GM23338 (cell line): Measurements from ENCODE around the gene BIRC5. TPM values are rescaled to one million over a fixed set of nuclear protein-coding genes. Genes with fewer than 3 reads are reported as not detected.

Experiments
- ATAC-seq: fragments of 200-7000 bp; cut with Tn5 transposase; 3 replicates; pipeline ENCODE4 v1.9.1; 2020
- DNase-seq: peaks from one replicate; pipeline ENCODE4 v3.0.0-alpha.2; 2015; ENCODE audit warnings: low spot score
- H2AFZ ChIP-seq: fragments of 200-600 bp; sonication (generic); 2 replicates; pipeline ENCODE4 v1.8.0; 2016; ENCODE audit warnings: antibody characterized with exemption, mild to moderate bottlenecking, moderate library complexity
- H3F3A ChIP-seq: fragments of 200-600 bp; sonication (generic); replicated peaks from 2 replicates; pipeline ENCODE4 v1.8.0; 2017; ENCODE audit warnings: antibody characterized with exemption, mixed run types, low read depth
- H3K27ac ChIP-seq: fragments of 200-600 bp; sonication (generic); 2 replicates; pipeline ENCODE4 v1.6.1; 2016; ENCODE audit warnings: low read depth
- H3K27me3 ChIP-seq: fragments of 200-600 bp; sonication (generic); 2 replicates; pipeline ENCODE4 v1.8.0; 2016; ENCODE audit warnings: mild to moderate bottlenecking, mixed run types, moderate library complexity; ENCODE audit not compliant: insufficient read depth
- H3K36me3 ChIP-seq: fragments of 200-600 bp; sonication (generic); 2 replicates; pipeline ENCODE4 v1.8.0; 2016; ENCODE audit warnings: mild to moderate bottlenecking; ENCODE audit not compliant: insufficient read depth
- H3K4me1 ChIP-seq: fragments of 200-600 bp; sonication (generic); 2 replicates; pipeline ENCODE4 v1.8.0; 2016; ENCODE audit warnings: mild to moderate bottlenecking, moderate library complexity; ENCODE audit not compliant: insufficient read depth
- H3K4me2 ChIP-seq: fragments of 200-600 bp; sonication (generic); 2 replicates; pipeline ENCODE4 v1.7.1; 2017; ENCODE audit warnings: mixed run types
- H3K4me3 ChIP-seq: fragments of 200-600 bp; sonication (generic); 2 replicates; pipeline ENCODE4 v1.6.1; 2016; ENCODE audit warnings: mixed run types
- H3K79me2 ChIP-seq: fragments of 200-600 bp; sonication (generic); replicated peaks from 2 replicates; pipeline ENCODE4 v1.8.0; 2017; ENCODE audit warnings: mild to moderate bottlenecking; ENCODE audit not compliant: insufficient read depth
- H3K9me2 ChIP-seq: fragments of 200-600 bp; sonication (generic); 2 replicates; pipeline ENCODE4 v1.8.0; 2017; ENCODE audit not compliant: insufficient read depth
- H4K20me1 ChIP-seq: fragments of 200-600 bp; sonication (generic); replicated peaks from 2 replicates; pipeline ENCODE4 v1.8.0; 2017; ENCODE audit warnings: mild to moderate bottlenecking; ENCODE audit not compliant: insufficient read depth
- H3K27ac Mint-ChIP-seq: 2 replicates; pipeline ENCODE4 v1.8.0; 2020; ENCODE audit warnings: inconsistent platforms, mild to moderate bottlenecking, moderate library complexity, mixed read lengths
- H3K27me3 Mint-ChIP-seq: 3 replicates; pipeline ENCODE4 v1.8.0; 2022; ENCODE audit warnings: low read depth, mild to moderate bottlenecking, moderate library complexity, mixed read lengths, inconsistent platforms; ENCODE audit not compliant: insufficient read depth, poor library complexity
- H3K36me3 Mint-ChIP-seq: 3 replicates; pipeline ENCODE4 v1.8.0; 2021; ENCODE audit warnings: low read depth, mild to moderate bottlenecking, inconsistent platforms, moderate library complexity, mixed read lengths
- H3K4me1 Mint-ChIP-seq: 3 replicates; pipeline ENCODE4 v1.8.0; 2020; ENCODE audit warnings: mild to moderate bottlenecking, inconsistent platforms, mixed read lengths
- H3K4me3 Mint-ChIP-seq: 3 replicates; pipeline ENCODE4 v1.8.0; 2021; ENCODE audit warnings: moderate library complexity, mild to moderate bottlenecking, inconsistent platforms, mixed read lengths
- H3K9me3 Mint-ChIP-seq: 3 replicates; pipeline ENCODE4 v1.8.0; 2020; ENCODE audit warnings: moderate library complexity, mild to moderate bottlenecking, inconsistent platforms, mixed read lengths
- CREB1 ChIP-seq: fragments of 250-450 bp; sonication (Bioruptor Pico); IDR thresholded peaks from 2 replicates; pipeline ENCODE4 v1.5.0; 2020; ENCODE audit warnings: low read depth, mild to moderate bottlenecking, moderate library complexity
- EZH2 ChIP-seq: fragments of 200-600 bp; sonication (generic); IDR thresholded peaks from one replicate; pipeline ENCODE4 v1.8.0; 2017; ENCODE audit warnings: antibody characterized with exemption, mild to moderate bottlenecking, low read depth; ENCODE audit not compliant: unreplicated experiment
- NANOG ChIP-seq: IDR thresholded peaks from 2 replicates; pipeline ENCODE4 v1.6.1; 2016; ENCODE audit warnings: antibody characterized with exemption, borderline replicate concordance
- ZNF462 ChIP-seq: fragments of 250-450 bp; sonication (Bioruptor Pico); IDR thresholded peaks from 2 replicates; pipeline ENCODE4 v1.5.0; 2020; ENCODE audit warnings: mild to moderate bottlenecking, moderate library complexity
- polyA plus RNA-seq: library from polyadenylated mRNA; unstranded; fragments of >200 nt; fragmentation: Nextera tagmentation; extraction: Ambion mirVana; gene quantifications from 2 replicates; pipeline ENCODE4 v1.2.1, GENCODE V29; 2016
- total RNA-seq: library from RNA; depleted of rRNA; stranded (reverse); fragments of >200 nt; shearing (Covaris generic); gene quantifications from 2 replicates; pipeline ENCODE4 v1.2.3, GENCODE V29; 2014

BIRC5 gene
- total and polyA plus RNA-seq, 2 experiments from 2014 or later = 89.7 to 111 TPM

GRCh38 chr17:78196716-78197115 lies 17.3 kb upstream of the BIRC5 start (continued):
- TF ChIP-seq EZH2 (no peak), CREB1 (no peak)

- H3K4me1 ChIP-seq = peaks cover 10% of the 10 kb centered on the region; the same call in 1 of the 2 replicates
- H4K20me1 ChIP-seq = peaks cover 8% of the 10 kb centered on the region; the same call in 1 of the 2 replicates
- DNase-seq (no peak), ATAC-seq (peak; percentile 51)
- peaks cover 10% of the 10 kb centered on the region; the same call in 1 of the 2 replicates for H3K36me3 ChIP-seq
- no peak overlapping the region for H3K4me2 ChIP-seq
- no peaks in the 10 kb centered on the region for H3F3A ChIP-seq
- H3K27ac ChIP-seq = 0 out of 2 replicates have a peak overlapping the region, but pooled peaks have one; percentile 26
- no peak overlapping the region for H3K4me3 ChIP-seq
- no peak overlapping the region for H2AFZ ChIP-seq
- peaks cover 53% of the 10 kb centered on the region for H3K36me3 Mint-ChIP-seq
- H3K27me3 Mint-ChIP-seq = peaks cover 11% of the 10 kb centered on the region
- H3K9me3 Mint-ChIP-seq = no peaks in the 10 kb centered on the region; the same call in 2 of the 3 replicates
- 0 out of 2 replicates have a peak, but pooled peaks cover 5% of the 10 kb centered on the region for H3K79me2 ChIP-seq
- peaks cover 28% of the 10 kb centered on the region for H3K4me1 Mint-ChIP-seq
- peak overlapping the region; percentile 68 for H3K27ac Mint-ChIP-seq
- no peaks in the 10 kb centered on the region for H3K9me2 ChIP-seq
- TF ChIP-seq ZNF462 (CRISPR knock-in tag) (0 out of 2 replicates have a peak, but pooled peaks have one; percentile 11), NANOG (no peak)
- no peak overlapping the region for H3K4me3 Mint-ChIP-seq
- no peaks in the 10 kb centered on the region for H3K27me3 ChIP-seq
Observed at GRCh38 chr17:78197147-78197832, 16.8 kb upstream of the BIRC5 start.
